Measurements from ENCODE around the gene CYP2A7.
"Not testable (repeated sequence)": the region's sequence is repeated elsewhere in the genome, so short reads cannot be mapped to it uniquely, and the experiment has no call there.

The CYP2A7 gene

DNA sequence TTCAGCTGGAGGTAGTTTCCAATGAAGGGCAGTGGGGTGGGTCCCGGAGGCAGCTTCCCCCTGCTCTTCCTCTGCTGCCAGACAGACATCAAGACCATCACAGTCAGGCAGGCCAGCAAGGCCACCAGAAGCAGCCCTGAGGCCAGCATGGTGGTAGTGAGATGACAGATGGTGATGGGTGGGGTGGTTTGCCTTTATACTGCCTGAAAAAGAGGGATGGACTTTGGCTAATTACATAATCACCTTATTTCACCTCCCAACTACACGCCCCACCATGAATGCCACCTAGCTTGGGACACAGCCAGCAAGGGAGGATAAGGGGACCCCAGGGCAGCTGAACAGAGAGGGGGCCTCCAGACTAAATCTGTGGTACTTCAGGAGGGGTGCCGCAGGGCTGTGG, at the start of gene CYP2A7:
Gene CYP2A7, minus strand, starts transcription at position 170 of the 400 bp plus-strand sequence. Its CDS starts 21 bp downstream, at position 149.
- DNase-seq, result not testable (repeated sequence)

GRCh38 chr19:40930799-40931198, 48.8 kb upstream of the CYP2A7 start:
- not testable (repeated sequence) for DNase-seq

GRCh38 chr19:40929942-40930341, 47.9 kb upstream of the CYP2A7 start:
- not testable (repeated sequence) for DNase-seq

GRCh38 chr19:40928850-40929249, 46.8 kb upstream of the CYP2A7 start:
- DNase-seq, result no peak

- DNase-seq, result no peak
Measured at GRCh38 chr19:40927567-40927966, 45.5 kb upstream of the CYP2A7 start.

DNA sequence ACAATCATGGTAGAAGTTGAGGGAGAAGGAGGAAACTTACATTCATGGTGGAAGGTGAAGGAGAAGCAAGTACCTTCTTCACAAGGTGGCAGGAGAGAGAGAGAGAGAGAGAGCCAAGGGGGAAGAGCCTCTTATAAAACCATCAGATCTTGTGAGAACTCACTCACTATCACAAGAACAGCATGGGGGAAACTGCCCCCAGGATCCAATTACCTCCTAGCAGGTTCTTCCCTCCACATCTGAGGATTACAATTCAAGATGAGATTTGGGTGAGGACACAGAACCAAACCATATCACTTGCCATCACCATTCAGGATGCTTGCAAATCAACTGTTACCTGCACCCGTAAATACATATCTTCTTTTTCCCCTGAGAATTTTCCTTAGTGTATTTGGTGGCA, 44.2 kb upstream of the CYP2A7 start:
- not testable (repeated sequence) for DNase-seq

GRCh38 chr19:40923934-40924391, 41.9 kb upstream of the CYP2A7 start:
- DNase-seq, result no peak

DNA sequence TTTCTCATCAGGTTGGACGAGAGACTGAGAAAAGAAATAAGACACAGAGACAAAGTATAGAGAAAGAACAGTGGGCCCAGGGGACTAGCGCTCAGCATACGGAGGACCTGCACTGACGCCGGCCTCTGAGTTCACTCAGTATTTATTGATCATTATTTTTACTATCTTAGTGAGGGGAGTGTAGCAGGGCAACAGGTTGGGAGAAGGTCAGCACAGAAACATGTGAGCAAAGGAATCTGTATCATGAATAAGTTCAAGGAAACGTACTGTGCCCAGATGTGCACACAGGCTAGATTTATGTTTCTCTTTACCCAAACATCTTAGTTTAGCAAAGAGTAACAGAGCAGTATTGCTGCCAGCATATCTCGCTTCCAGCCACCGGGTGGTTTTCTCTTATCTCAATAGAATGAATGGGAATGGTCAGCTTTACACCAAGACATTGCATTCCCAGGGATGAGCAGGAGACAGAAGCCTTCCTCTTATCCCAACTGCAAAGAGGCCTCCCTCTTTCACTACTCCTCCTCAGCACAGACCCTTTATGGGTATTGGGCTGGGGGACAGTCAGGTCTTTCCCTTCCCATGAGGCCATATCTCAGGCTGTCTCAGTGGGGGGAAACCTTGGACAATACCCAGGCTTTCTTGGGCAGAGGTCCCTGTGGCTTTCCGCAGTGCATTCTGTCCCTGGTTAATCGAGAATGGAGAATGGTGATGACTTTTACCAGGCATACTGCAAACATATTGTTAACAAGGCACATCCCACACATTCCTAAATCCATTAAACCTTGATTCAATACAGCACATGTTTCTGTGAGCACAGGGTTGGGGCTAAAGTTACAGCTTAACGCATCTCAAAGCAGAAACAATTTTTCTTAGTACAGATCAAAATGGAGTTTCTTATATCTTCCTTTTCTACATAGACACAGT, 40.5 kb upstream of the CYP2A7 start:
- not testable (repeated sequence) for DNase-seq

- DNase-seq, result no peak
Measured at GRCh38 chr19:40921005-40921897, 39.2 kb upstream of the CYP2A7 start.

DNA sequence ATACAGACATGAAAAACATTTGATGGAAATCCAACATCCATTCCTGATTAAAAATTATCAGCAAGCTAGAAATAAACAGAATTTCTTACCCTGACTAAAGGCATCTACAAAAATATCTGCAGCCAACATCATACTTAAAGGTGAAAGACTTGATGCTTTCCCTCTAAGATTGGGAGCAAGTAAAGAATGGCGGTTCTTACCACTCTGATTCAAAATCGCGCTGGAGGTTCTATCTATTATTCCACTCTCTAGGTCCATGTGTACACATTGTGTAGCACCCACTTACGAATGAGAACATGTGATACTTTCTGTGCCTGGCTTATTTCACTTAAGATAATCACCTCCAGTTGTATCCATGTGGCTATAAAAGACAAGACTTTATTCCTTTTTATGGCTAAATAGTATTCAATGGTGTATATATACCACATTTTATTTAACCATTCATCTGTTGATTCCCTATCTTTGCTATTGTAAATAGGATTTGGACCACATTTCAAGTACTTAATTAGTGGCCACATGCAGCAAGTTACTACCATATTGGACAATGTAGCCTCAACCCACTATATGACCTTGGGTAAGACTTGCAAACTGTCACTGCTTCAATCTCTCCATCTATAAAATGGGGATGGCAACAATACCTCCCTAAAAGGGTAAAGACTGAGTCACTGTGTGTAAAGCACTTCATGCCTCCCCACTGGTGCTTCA, 38.4 kb upstream of the CYP2A7 start:
- DNase-seq, result no peak

DNA sequence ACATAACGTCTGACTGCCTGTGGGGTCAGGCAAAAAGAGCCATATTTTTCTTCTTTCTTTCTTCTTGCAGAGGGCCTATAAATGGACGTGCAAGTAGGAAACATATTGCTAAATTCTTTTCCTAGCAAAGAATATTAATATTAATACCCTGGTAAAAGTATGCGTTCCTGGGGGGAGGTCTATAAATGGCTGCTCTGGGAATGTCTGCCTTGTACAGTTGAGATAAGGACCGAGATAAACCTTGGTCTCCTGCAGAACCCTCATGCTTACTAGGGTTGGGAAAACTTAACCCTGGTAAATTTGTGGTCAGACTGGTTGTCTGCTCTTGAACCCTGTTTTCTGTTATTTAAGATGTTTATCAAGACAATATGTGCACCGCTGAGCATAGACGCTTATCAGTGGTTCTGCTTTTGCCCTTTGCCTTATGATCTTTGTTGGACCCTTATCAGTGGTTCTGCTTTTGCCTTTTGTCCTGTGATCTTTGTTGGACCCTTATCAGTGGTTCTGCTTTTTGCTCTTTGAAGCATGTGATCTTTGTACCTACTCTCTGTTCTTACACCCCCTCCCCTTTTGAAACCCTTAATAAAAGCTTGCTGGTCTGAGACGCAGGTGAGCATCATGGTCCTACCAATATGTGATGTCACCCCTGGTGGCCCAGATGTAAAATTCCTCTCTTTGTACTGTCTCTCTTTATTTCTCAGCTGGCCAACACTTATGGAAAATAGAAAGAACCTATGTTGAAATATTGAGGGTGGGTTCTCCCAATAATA, 37.7 kb upstream of the CYP2A7 start:
- DNase-seq, result not testable (repeated sequence)

GRCh38 chr19:40918303-40918702, 36.3 kb upstream of the CYP2A7 start:
- not testable (repeated sequence) for DNase-seq

- no peak for DNase-seq
Measured at GRCh38 chr19:40908976-40909375, 26.9 kb upstream of the CYP2A7 start.

GRCh38 chr19:40907968-40908735, 26.1 kb upstream of the CYP2A7 start:
- no peak for DNase-seq

DNA sequence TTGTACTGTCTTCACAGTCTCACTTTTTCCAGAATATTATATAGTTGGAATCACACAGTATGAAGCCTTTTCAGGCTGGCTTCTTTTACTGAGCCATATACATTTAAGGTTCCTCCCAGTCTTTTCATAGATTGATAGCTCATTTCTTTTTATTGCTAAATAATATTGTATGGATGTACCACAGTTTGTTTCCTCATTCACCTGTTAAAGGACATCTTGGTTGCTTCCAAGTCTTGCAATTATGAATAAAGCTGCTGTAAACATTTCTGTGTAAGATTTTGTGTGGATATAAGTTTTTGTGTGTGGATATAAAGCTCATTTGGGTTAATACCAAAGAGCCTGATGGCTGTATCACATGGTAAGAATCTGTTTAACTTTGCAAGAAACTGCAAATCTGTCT, 24.5 kb upstream of the CYP2A7 start:
- DNase-seq, result no peak

DNA sequence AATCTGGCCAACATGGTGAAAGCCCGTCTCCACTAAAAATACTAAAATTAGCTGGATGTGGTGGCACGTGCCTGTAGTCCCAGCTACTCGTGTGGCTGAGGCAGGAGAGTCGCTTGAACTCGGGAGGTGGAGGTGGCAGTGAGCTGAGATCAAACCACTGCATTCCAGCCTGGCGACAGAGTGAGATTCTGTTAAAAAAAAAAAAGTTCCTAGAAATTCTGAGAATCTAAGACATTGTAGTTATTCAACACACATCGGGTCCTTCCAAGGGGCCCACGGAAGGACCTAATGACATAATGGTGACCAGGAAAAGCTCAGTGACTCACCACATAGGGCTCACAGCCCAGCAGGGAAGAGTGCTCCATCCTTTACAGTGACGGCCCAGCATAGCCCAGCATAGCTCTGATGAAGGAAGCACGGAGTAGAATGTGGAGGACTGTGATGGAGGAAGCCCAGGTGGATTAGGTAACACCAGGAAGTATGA, 22.7 kb upstream of the CYP2A7 start:
- not testable (repeated sequence) for DNase-seq

DNA sequence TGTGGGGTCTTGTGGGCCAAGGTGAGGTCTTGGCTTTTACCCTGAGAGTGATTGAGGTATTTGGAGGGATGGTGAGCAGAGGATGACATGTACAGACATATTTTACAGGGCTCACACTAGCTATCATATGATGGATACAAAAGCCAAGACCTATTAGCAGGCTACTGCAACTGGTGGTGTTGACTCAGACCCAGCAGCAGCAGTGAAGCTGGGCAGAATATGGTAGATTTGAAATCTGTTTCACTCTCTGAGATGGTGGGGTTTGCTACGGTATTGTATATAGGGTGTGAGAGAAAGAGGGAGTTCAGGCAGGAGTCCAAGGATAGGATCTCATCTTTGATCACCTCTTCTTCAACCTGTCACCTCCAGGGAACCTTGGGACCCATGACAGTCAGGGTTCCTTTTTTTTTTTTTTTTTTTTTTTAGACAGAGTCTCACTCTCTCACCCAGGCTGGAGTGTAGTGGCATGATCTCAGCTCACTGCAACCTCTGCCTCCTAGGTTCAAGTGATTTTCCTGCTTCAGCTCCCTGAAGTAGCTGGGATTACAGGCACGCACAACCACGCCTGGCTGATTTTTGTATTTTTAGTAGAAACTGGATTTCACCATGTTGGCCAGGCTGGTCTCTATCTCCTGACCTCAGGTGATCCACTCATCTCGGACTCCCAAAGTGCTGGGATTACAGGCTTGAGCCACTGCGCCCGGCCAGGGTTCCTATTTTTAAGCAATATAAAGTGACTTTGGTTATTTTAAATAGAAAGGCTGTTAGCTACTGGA, 20.1 kb upstream of the CYP2A7 start:
- DNase-seq, result not testable (repeated sequence)

DNA sequence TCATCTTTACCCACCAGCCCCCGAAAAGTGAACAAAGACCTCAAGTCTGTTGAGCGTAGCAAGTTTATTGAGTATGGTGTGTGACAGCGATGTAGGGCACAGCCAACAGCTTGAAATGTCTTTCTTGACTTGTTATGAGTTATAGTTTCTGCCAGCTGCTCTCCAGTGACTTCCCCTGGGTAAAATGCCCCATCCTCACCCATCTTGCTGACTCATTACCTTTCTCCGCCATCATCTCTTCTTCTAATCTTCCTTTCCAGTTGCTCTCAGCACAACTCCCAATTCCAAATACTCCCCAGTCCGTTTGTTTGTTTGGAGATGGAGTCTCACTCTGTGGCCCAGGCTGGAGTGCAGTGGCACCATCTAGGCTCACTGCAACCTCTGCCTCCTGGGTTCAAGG, 18.5 kb upstream of the CYP2A7 start:
- not testable (repeated sequence) for DNase-seq

GRCh38 chr19:40899964-40900363, 17.9 kb upstream of the CYP2A7 start:
- not testable (repeated sequence) for DNase-seq

All from NCI-H1092 treated with DMSO at 0.1 percent for 48 hours (cell line).